Body of pancreas (tissue), 4 donors: Measurements from ENCODE around the gene FBXW8.

Experiments
- POLR2A ChIP-seq, 3 donors: fragments of 450-650 bp; IDR thresholded peaks; one replicate each; pipeline ENCODE4 v1.6.1; 2016; ENCODE audit warnings: antibody characterized with exemption in 3 of 3, mild to moderate bottlenecking in 2 of 3
- TF ChIP-seq, protein P1 (sequence below), 7 experiments: fragments of 450-650 bp in 4 of 7; fragments of 200-600 bp in 3 of 7; sonication (generic) in 3 of 7; IDR thresholded peaks; one replicate each; pipeline ENCODE4 v1.5.1; 2016 to 2019; ENCODE audit warnings: antibody characterized with exemption in 7 of 7

DNA sequence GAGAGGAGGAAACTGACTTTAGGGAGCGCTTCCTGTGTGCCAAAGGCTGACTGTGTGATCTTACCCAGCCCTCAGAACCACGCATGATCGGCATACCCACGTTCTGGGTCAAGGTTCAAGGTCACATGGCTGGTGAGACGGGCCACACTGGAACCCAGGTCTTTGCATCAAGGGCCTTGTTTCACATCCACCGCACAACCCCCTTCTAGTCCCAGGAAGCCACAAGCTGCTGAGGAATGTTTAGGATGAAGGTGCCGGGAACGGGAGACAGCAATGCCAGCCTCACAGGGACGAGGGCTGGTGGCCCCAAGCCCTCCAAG is 137.8 kb downstream of the FBXW8 start:
- TF ChIP-seq, protein P1, sequence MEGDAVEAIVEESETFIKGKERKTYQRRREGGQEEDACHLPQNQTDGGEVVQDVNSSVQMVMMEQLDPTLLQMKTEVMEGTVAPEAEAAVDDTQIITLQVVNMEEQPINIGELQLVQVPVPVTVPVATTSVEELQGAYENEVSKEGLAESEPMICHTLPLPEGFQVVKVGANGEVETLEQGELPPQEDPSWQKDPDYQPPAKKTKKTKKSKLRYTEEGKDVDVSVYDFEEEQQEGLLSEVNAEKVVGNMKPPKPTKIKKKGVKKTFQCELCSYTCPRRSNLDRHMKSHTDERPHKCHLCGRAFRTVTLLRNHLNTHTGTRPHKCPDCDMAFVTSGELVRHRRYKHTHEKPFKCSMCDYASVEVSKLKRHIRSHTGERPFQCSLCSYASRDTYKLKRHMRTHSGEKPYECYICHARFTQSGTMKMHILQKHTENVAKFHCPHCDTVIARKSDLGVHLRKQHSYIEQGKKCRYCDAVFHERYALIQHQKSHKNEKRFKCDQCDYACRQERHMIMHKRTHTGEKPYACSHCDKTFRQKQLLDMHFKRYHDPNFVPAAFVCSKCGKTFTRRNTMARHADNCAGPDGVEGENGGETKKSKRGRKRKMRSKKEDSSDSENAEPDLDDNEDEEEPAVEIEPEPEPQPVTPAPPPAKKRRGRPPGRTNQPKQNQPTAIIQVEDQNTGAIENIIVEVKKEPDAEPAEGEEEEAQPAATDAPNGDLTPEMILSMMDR (IDR thresholded peaks at IDR 0.05) = no peak
- TF ChIP-seq POLR2A (IDR thresholded peaks at IDR 0.05) = no peak
